ENCODE results near the gene TSEN2. TPM values are rescaled to one million over a fixed set of nuclear protein-coding genes. Genes with fewer than 3 reads are reported as not detected.
"Not testable (repeated sequence)": the region's sequence is repeated elsewhere in the genome, so short reads cannot be mapped to it uniquely, and the experiment has no call there.

Gene TSEN2
- total RNA-seq, 1 donor from 2014 or later = 8.7 TPM

DNA sequence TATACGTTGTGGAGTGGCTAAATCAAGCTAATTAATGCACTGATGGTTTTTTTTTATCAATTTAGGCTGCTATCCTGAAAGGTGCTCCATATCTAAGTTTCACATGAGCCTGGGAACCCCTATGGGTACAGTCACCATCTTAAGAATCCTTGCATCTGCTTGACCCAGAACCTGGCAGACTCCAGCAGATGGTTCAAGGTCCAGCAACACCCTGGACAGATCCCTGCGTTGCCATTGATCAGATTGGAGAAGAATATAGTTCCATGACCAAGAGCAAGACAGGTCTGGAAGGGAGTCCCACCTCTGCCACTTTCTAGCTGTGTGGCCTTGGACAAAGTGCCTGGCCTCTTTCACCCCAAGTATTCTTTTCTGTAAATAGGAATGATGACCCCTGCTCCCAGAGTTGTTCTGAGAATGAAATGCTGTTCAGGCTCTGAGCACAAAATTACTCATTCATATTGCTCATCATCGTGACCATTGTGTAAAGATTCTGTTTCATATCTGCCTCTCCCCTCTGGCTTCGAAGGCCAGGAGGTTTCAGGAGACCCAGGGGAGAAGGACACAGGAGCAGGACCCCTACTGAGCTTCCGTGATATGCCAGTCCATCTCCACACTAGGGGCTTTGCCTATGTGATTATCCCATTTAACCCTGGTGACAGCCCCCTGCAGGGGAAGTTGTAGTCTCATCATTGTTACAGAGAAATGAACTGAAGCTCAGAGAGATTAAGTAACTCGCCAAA, 30.0 kb upstream of the TSEN2 start:
- H3K4me1 Mint-ChIP-seq (ENCODE audit: unreplicated experiment) = no peaks in the 10 kb centered on the region
- H3K36me3 Mint-ChIP-seq (ENCODE audit: low read depth, unreplicated experiment) = no peaks in the 10 kb centered on the region
- DNase-seq (ENCODE audit: low spot score) = no peak
- peaks cover 1% of the 10 kb centered on the region for H3K27me3 Mint-ChIP-seq (ENCODE audit: unreplicated experiment)
- H3K4me3 Mint-ChIP-seq (ENCODE audit: unreplicated experiment) = no peak overlapping the region
- H3K9me3 Mint-ChIP-seq (ENCODE audit: unreplicated experiment) = no peaks in the 10 kb centered on the region
- TF ChIP-seq, protein P1, sequence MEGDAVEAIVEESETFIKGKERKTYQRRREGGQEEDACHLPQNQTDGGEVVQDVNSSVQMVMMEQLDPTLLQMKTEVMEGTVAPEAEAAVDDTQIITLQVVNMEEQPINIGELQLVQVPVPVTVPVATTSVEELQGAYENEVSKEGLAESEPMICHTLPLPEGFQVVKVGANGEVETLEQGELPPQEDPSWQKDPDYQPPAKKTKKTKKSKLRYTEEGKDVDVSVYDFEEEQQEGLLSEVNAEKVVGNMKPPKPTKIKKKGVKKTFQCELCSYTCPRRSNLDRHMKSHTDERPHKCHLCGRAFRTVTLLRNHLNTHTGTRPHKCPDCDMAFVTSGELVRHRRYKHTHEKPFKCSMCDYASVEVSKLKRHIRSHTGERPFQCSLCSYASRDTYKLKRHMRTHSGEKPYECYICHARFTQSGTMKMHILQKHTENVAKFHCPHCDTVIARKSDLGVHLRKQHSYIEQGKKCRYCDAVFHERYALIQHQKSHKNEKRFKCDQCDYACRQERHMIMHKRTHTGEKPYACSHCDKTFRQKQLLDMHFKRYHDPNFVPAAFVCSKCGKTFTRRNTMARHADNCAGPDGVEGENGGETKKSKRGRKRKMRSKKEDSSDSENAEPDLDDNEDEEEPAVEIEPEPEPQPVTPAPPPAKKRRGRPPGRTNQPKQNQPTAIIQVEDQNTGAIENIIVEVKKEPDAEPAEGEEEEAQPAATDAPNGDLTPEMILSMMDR (IDR thresholded peaks at IDR 0.05; ENCODE audit: unreplicated experiment) = no peak
- H3K27ac Mint-ChIP-seq (ENCODE audit: unreplicated experiment) = no peak overlapping the region

DNA sequence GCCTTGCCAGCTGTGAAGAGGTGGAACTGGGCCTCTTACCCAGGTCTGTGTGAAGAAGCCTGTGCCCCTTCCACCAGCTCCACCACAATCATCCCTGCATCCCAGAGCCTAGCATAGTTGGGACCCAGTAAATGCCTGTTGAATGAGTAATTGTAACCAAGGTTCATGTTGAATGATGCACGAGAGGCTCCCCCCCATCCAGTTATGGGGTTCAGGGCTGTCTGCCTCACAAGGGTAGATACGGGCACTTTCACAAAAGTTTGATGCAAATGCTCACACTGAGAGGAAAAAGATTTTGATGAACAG, 29.5 kb upstream of the TSEN2 start:
- peaks cover 1% of the 10 kb centered on the region for H3K27me3 Mint-ChIP-seq (ENCODE audit: unreplicated experiment)
- TF ChIP-seq, protein P1 (IDR thresholded peaks at IDR 0.05; ENCODE audit: unreplicated experiment) = no peak

DNA sequence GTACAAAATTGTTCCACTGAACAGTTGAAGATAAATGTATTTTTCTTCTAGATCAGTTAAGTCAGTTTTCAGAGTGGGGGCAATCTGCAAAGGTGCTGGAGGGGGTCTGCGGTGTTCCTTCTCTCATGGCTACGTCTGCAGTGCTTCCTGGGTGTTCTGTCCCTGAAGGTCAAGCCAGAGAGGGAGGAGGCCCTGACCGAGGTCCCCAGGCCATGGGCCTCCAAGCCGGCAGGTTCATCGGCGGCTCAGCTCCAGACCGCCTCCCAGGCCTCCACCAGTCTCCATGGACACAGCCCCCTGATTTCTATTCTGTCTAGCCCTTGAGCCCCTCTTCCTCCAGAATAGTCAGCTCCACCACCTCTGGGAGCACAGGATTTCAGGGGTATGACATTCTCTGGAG, 28.5 kb upstream of the TSEN2 start:
- no peaks in the 10 kb centered on the region for H3K4me1 Mint-ChIP-seq (ENCODE audit: unreplicated experiment)
- peaks cover 1% of the 10 kb centered on the region for H3K27me3 Mint-ChIP-seq (ENCODE audit: unreplicated experiment)
- TF ChIP-seq, protein P1 (IDR thresholded peaks at IDR 0.05; ENCODE audit: unreplicated experiment) = no peak
- no peak overlapping the region for H3K4me3 Mint-ChIP-seq (ENCODE audit: unreplicated experiment)
- H3K27ac Mint-ChIP-seq (ENCODE audit: unreplicated experiment) = no peak overlapping the region
- DNase-seq (ENCODE audit: low spot score) = no peak
- H3K9me3 Mint-ChIP-seq (ENCODE audit: unreplicated experiment) = no peaks in the 10 kb centered on the region
- no peaks in the 10 kb centered on the region for H3K36me3 Mint-ChIP-seq (ENCODE audit: low read depth, unreplicated experiment)

More for the DNA sequence above, 29.5 kb upstream of the TSEN2 start:
- DNase-seq (ENCODE audit: low spot score) = no peak
- Mint-ChIP-seq H3K27ac (ENCODE audit: unreplicated experiment) (no peak overlapping the region), H3K36me3 (ENCODE audit: low read depth, unreplicated experiment) (no peaks in the 10 kb centered on the region), H3K4me1 (ENCODE audit: unreplicated experiment) (no peaks in the 10 kb centered on the region), H3K4me3 (ENCODE audit: unreplicated experiment) (no peak overlapping the region), H3K9me3 (ENCODE audit: unreplicated experiment) (no peaks in the 10 kb centered on the region)

DNA sequence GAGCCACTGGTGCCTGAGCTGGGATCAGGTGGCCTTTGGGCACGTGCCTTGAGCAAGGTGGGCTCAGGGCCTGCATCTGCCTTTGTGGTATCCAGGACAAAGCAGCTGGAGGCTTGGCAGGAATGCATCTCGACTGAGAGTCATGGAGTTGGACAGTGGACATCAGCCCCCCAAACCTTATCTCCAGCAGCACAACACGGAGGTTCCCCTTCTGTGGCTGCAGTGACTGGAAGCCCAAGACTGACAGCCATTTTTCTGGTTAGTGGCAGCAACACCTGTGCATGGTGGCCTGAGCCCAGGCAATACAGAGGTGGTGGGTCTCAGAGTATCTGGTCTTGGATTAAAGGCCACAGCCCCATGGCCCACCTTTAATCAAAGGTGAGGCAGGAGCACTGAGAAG, 27.8 kb upstream of the TSEN2 start:
- no peak overlapping the region for H3K4me3 Mint-ChIP-seq (ENCODE audit: unreplicated experiment)
- TF ChIP-seq, protein P1 (IDR thresholded peaks at IDR 0.05; ENCODE audit: unreplicated experiment) = no peak
- peaks cover 1% of the 10 kb centered on the region for H3K27me3 Mint-ChIP-seq (ENCODE audit: unreplicated experiment)
- no peak overlapping the region for H3K27ac Mint-ChIP-seq (ENCODE audit: unreplicated experiment)
- H3K36me3 Mint-ChIP-seq (ENCODE audit: low read depth, unreplicated experiment) = no peaks in the 10 kb centered on the region
- no peaks in the 10 kb centered on the region for H3K4me1 Mint-ChIP-seq (ENCODE audit: unreplicated experiment)
- DNase-seq (ENCODE audit: low spot score) = no peak
- no peaks in the 10 kb centered on the region for H3K9me3 Mint-ChIP-seq (ENCODE audit: unreplicated experiment)

DNA sequence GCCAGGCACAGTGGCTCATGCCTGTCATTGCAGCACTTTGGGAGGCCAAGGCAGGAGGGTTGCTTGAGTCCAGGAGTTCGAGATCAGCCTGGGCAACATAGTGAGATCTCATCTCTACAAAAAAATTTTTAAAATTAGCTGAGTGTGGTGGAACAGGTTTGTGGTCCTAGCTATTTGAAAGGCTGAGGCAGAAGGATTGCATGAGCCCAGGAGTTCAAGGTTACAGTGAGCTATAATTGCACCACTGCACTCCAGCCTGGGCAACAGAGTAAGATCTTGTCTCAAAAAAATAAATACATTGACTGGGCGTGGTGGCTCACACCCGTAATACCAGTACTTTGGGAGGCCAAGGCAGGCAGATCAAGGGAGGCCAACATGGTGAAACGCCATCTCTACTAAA, 26.9 kb upstream of the TSEN2 start:
- not testable (repeated sequence) for H3K9me3 Mint-ChIP-seq (ENCODE audit: unreplicated experiment); H3K4me1 Mint-ChIP-seq (ENCODE audit: unreplicated experiment); H3K36me3 Mint-ChIP-seq (ENCODE audit: low read depth, unreplicated experiment); H3K27me3 Mint-ChIP-seq (ENCODE audit: unreplicated experiment); DNase-seq (ENCODE audit: low spot score); H3K4me3 Mint-ChIP-seq (ENCODE audit: unreplicated experiment); H3K27ac Mint-ChIP-seq (ENCODE audit: unreplicated experiment)
